Skeletal muscle satellite cell (primary cell): ENCODE results near the gene PIM3.
A peak's percentile ranks its signal among the peaks of the same experiment; 100 is the strongest.

Experiments used
- H3K27me3 ChIP-seq: 2 replicates; pipeline ENCODE4 v1.7.0; 2013; ENCODE audit warnings: low read length; ENCODE audit not compliant: control insufficient read depth, insufficient read depth
- H3K36me3 ChIP-seq: 2 replicates; pipeline ENCODE4 v1.7.0; 2013; ENCODE audit warnings: mild to moderate bottlenecking, control low read depth, low read length; ENCODE audit not compliant: insufficient read depth
- H3K4me1 ChIP-seq: 2 replicates; pipeline ENCODE4 v1.7.0; 2013; ENCODE audit warnings: low read length; ENCODE audit not compliant: control insufficient read depth, insufficient read depth
- H3K4me2 ChIP-seq: 2 replicates; pipeline ENCODE4 v1.7.0; 2013; ENCODE audit warnings: mild to moderate bottlenecking, low read length
- H3K4me3 ChIP-seq: 2 replicates; pipeline ENCODE4 v1.7.0; 2013; ENCODE audit warnings: low read length
- H3K9ac ChIP-seq: 2 replicates; pipeline ENCODE4 v1.7.0; 2013; ENCODE audit warnings: mild to moderate bottlenecking, low read depth, low read length, moderate library complexity
- H3K9me3 ChIP-seq: replicated peaks from 2 replicates; pipeline ENCODE4 v1.7.0; 2013; ENCODE audit warnings: mild to moderate bottlenecking, control low read depth, low read length

Gene PIM3

DNA sequence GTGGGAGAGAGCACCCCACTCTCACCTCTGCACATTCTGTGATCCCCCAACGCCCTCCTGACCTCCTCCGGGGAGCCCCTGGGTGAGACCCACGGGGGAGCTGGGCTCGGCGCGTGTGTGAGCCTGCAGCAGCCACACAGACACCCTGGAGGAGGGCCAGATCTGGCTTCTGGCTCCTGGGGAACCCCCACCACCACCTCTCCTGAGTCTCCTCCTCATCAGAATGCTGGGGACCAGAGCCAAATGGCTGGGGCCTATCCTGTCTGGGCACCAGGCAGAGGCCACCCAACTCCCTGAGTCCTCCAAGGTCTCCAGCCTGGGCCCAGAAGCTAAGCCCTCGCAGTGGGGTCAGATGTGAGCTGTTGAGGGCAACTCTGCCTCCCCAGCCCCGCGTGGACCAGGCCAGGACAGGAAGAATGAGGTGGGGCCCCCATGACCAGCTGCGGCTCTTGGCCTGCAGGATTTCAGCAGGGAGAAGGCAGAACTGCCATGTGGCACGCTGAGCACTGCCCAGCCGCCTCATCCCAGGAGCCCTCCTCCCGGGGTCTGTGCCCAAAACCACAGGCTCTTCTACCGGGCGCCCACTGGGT is 5.5 kb upstream of the PIM3 start:
- Histone ChIP-seq H3K4me3 (no peak overlapping the region), H3K4me1 (peaks cover 26% of the 10 kb centered on the region), H3K9ac (no peak overlapping the region), H3K36me3 (no peaks in the 10 kb centered on the region), H3K27me3 (no peaks in the 10 kb centered on the region), H3K9me3 (no peaks in the 10 kb centered on the region), H3K4me2 (no peak overlapping the region)

DNA sequence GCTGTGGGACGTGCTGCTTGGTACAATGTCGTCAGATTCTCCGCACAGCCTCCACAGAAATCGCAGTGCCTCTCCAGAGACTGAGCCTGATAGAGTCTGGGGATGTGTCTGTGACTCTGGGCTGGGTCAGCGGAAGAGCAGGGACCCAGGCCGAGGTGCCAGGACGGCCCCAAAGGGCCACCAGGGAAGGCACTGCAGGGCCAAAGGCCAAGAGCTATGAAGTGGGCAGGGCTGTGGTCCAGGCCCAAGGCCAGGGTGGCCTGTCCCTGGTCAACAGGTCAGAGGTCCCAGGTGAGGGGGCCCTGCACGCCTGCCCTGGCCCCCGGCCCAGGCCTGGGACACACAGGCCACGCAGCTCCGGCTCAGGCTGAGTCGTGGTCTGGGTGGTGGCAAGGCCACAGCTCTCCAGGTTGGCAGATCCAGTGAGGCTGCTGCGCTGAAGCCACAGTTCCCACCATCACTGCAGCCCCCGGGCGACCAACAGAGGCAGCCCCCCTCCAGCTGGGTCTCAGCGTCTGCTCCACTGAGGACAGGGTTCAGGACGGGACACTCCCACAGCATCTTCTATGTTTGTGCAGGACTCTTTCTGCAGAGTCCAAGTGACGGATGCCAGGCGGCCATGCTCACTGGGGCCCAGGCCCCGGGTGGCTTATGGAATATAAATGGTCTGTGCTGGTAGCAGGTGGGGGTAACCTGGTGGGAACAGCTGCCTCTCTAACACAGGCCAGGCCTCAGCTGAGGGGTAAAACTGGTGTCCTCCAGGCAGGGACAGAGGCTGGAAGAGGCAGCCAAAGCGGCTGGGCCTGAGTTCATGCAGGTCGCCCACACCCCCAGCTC is 4.8 kb upstream of the PIM3 start:
- H3K4me1 ChIP-seq, result peaks cover 27% of the 10 kb centered on the region
- H3K27me3 ChIP-seq, result no peaks in the 10 kb centered on the region
- no peak overlapping the region for H3K9ac ChIP-seq

DNA sequence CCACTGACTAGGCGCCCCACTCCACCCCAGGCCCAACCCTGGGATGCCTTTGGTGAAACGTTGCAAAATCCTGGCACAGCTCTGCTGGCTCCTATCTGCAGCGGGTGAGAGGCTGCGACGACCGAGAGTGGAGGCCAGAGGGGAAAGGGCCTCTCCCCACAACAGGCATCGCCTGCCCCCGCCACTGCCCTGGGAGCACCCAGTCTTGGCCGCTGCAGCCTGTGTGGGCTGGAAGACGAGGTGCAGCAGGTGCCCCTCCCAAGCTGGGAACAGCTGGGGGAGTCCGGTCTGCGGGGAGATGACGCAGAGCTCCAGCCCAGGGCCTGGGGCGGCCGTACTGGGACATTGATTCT is 4.2 kb upstream of the PIM3 start:
- Histone ChIP-seq H3K4me1 (peaks cover 27% of the 10 kb centered on the region), H3K9me3 (no peaks in the 10 kb centered on the region), H3K4me3 (no peak overlapping the region), H3K36me3 (no peaks in the 10 kb centered on the region), H3K9ac (no peak overlapping the region), H3K4me2 (no peak overlapping the region), H3K27me3 (no peaks in the 10 kb centered on the region)

More for the DNA sequence above, 4.8 kb upstream of the PIM3 start:
- no peaks in the 10 kb centered on the region for H3K36me3 ChIP-seq
- no peak overlapping the region for H3K4me2 ChIP-seq
- no peak overlapping the region for H3K4me3 ChIP-seq
- H3K9me3 ChIP-seq, result no peaks in the 10 kb centered on the region

DNA sequence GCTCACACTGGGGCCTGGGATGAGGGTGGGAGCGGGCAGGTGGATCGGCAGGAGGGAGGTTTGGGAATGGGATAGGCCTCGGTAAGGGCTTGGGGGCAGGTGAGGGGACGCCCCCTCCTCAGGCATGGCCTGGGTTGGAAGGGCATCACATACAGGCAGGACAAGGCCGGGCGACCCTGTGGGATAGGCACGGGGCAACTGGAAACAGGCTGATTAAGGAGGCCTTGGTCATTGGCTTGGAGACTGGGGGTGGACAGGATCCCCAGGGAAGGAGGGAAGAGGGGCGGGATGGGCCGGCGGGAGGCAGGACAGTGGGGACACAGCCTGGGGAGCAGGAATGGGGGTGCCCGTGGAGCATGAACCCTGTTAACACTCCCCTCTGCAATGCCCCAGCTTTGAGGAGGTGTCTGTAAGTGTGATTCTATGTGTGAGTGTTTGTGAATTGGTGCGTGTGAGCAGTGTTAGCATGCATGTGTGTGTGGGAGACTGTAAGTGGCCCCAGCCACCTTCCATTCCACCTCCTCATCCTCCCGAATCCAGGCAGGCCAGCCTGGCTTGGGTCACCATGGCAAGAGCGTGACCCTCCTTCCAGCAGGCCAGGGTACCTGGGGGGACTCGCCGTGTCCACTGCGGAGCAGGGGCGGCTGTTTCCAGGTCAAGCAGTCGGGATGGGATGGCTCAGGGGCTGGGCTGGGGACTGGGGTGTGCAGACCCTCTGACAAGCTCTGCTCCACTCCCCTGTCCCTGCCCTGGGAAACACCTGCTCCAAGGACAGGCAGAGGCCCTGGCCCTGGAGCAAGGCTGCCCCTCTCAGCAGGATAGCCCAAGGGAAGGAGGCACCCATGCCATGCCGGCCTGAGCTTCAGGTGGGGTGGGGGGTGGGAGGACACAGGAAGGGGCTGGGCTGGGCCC is 3.4 kb upstream of the PIM3 start:
- no peak overlapping the region for H3K9ac ChIP-seq
- no peaks in the 10 kb centered on the region for H3K27me3 ChIP-seq
- H3K36me3 ChIP-seq, result peaks cover 3% of the 10 kb centered on the region
- H3K9me3 ChIP-seq, result no peaks in the 10 kb centered on the region
- H3K4me1 ChIP-seq, result peaks cover 21% of the 10 kb centered on the region
- no peak overlapping the region for H3K4me2 ChIP-seq
- H3K4me3 ChIP-seq, result no peak overlapping the region

DNA sequence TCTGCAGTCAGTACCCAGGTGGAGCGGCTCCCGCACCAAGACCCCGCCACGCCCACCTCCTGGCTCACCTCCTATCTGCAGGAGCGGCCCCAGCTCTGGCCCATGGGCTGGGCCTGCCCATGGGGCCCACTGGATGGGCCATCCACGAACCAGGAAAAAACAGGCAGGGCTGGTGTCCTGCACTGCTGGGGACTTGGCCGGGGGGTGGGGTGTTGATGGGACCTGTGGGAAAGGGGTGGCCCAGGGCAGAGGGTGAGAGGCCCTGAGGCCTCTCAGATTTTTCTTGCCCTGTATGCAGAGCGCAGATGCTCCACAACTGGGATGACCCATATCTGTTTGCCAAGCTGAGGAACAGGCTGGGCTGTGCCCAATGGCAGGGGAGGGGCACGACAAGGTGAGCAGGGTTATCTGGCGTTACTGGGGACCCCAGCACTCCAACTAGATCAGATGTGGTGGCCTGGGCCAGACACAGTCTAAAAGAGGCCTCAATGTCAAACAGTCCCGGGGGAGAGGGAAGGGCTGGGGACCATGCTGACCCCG is 2.7 kb upstream of the PIM3 start:
- Histone ChIP-seq H3K4me2 (no peak overlapping the region), H3K27me3 (no peaks in the 10 kb centered on the region), H3K36me3 (peaks cover 8% of the 10 kb centered on the region), H3K9ac (no peak overlapping the region), H3K9me3 (no peaks in the 10 kb centered on the region), H3K4me3 (no peak overlapping the region), H3K4me1 (peaks cover 19% of the 10 kb centered on the region)

DNA sequence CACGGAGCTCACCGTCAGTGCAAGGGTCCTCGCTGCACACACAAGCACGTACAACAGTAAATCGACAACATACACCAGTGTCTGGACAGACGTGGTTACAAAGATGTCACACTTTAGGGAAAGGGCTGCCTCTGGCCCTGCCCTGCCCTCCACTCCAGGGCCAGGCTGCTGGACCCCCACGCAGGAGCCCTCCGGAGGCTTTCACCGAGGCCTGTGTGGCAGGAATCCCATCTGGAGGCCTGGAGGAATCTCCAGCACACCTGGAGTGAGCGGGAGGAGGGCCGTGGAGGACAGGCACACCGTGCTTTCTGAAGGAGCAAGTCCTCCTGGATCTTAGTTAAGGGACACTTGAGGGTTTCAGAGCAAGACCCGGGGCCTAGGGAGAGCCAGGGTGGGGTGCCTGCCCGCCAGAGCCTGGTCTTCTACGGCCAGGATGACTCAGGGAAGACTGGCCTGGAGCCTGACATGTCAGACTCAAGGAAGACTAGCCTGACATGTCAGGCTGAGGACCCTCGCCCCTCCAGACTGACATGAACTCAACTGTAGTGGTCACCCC is 2.1 kb upstream of the PIM3 start:
- Histone ChIP-seq H3K9ac (no peak overlapping the region), H3K9me3 (no peaks in the 10 kb centered on the region), H3K4me1 (peaks cover 23% of the 10 kb centered on the region), H3K27me3 (no peaks in the 10 kb centered on the region), H3K4me2 (no peak overlapping the region), H3K36me3 (peaks cover 13% of the 10 kb centered on the region), H3K4me3 (no peak overlapping the region)

DNA sequence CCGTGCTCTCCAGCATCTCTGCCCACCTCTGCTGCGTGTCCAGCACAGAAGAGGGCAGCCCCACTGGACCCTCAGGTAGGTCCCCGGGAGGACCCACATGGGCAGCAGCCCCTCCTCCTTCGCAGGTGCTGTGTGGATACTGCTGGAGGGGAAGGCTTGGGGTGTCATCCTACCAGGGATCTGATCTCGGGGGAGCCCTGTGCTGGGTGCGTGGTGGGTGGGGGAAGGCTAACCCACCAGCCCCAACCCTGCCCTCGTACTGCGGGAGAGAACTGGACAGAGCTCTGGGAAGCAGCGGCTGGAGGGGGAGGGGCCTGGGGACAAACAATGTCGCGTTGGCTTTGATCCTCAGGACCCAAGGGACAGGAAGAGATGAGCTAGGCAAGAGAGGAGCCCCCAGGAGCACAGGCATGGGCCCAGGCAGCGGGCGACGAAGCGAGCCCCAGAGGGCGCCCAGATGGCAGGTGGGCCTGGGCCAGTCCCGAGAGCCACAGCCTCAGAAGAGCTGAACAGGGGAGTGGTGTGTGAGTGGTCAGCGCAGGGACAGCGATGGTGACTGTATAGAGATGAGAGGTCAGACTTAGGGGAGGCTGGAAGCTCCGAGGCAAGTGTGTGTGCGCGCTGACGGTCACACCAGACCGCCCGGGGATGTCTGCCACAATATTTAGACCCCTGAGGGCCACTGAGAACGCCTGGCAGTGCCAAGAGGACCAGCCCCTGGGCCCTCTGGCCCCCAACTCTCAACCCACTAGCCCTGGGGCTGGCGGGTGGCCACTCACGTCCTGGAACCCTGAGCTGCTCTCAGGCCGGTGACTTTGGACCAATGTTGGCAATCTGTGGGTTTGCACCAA is 1.4 kb upstream of the PIM3 start:
- Histone ChIP-seq H3K27me3 (no peaks in the 10 kb centered on the region), H3K4me1 (peaks cover 27% of the 10 kb centered on the region), H3K9ac (no peak overlapping the region), H3K4me2 (peak overlapping the region; percentile 96), H3K36me3 (peaks cover 19% of the 10 kb centered on the region), H3K9me3 (no peaks in the 10 kb centered on the region), H3K4me3 (peak overlapping the region; percentile 78)

DNA sequence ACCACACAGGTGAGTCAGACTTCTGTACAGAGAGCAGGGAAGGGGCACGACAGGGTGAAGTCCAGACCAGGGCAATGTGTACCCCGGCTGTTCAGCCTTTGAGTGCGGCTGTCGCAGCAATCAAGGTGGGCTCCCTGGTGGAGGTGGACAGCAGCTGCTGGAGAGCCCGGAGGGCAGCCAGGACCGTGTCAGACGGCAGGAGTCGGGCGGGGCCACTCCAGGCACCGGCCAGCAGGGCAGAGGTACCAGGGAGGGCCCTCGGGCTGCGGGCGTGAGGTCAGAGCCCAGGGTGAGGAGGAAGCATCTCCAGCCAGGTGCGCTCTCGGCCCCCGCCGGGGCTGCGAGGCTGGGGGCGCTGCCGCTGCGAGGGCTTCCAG is 802 bp upstream of the PIM3 start:
- no peaks in the 10 kb centered on the region for H3K27me3 ChIP-seq

DNA sequence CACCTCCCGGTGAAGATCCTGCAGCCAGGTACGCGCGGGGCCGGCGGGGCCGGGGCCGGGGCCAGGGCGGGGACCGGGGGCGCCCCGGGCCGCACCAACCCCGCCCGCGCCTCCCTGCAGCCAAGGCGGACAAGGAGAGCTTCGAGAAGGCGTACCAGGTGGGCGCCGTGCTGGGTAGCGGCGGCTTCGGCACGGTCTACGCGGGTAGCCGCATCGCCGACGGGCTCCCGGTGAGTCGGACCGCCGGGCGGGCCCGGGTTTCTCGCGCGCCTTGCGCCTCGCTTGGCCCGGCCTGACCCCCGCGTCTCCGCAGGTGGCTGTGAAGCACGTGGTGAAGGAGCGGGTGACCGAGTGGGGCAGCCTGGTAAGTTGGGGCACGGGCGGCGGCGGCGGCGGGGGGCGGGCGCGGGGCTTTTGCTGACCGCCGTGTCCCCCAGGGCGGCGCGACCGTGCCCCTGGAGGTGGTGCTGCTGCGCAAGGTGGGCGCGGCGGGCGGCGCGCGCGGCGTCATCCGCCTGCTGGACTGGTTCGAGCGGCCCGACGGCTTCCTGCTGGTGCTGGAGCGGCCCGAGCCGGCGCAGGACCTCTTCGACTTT is 531 bp downstream of the PIM3 start:
- no peaks in the 10 kb centered on the region for H3K9me3 ChIP-seq
- peak overlapping the region; percentile 96 for H3K4me2 ChIP-seq
- no peaks in the 10 kb centered on the region for H3K27me3 ChIP-seq
- H3K4me1 ChIP-seq, result peaks cover 23% of the 10 kb centered on the region
- H3K36me3 ChIP-seq, result peaks cover 24% of the 10 kb centered on the region
- peak overlapping the region; percentile 78 for H3K4me3 ChIP-seq
- H3K9ac ChIP-seq, result peak overlapping the region; percentile 94

More for the DNA sequence above, 802 bp upstream of the PIM3 start:
- Histone ChIP-seq H3K4me1 (peaks cover 23% of the 10 kb centered on the region), H3K4me3 (peak overlapping the region; percentile 78), H3K9me3 (no peaks in the 10 kb centered on the region), H3K4me2 (peak overlapping the region; percentile 96), H3K36me3 (peaks cover 24% of the 10 kb centered on the region), H3K9ac (peak overlapping the region; percentile 94)

DNA sequence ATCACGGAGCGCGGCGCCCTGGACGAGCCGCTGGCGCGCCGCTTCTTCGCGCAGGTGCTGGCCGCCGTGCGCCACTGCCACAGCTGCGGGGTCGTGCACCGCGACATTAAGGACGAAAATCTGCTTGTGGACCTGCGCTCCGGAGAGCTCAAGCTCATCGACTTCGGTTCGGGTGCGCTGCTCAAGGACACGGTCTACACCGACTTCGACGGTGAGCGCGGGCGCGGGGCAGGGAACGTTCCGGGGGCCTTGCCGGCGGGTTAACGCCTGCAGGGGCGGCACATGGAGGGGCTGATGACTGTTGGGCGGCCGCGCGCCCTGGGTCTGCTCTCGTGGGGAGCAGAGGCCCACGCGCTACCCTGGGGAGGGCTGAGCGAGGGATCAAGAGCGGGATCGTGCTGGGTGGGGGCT is 1.0 kb downstream of the PIM3 start:
- Histone ChIP-seq H3K4me1 (peaks cover 27% of the 10 kb centered on the region), H3K9ac (peak overlapping the region; percentile 94), H3K4me2 (peak overlapping the region; percentile 96), H3K4me3 (peak overlapping the region; percentile 78), H3K9me3 (no peaks in the 10 kb centered on the region), H3K27me3 (no peaks in the 10 kb centered on the region), H3K36me3 (peaks cover 24% of the 10 kb centered on the region)
